Right lobe of liver (tissue), 6 donors: Measurements from ENCODE around the gene HOXA2. TPM values are rescaled to one million over a fixed set of nuclear protein-coding genes. Genes with fewer than 3 reads are reported as not detected.

ENCODE experiments used
- ATAC-seq, 4 donors: fragments of 200-7000 bp; cut with Tn5 transposase; one replicate each; pipeline ENCODE4 v1.9.1; 2020; ENCODE audit warnings: mild to moderate bottlenecking in 4 of 4, moderate library complexity in 4 of 4
- DNase-seq, 3 donors: peaks; one replicate each; pipeline ENCODE4 v3.0.0-alpha.2; 2020
- H3K27ac ChIP-seq, 3 donors: fragments of 200-600 bp; one replicate each; pipeline ENCODE4 v1.8.0; 2022
- H3K27me3 ChIP-seq, 2 donors: fragments of 200-600 bp; one replicate each; pipeline ENCODE4 v1.8.0; 2022
- H3K36me3 ChIP-seq, 4 donors: fragments of 200-600 bp; sonication (generic) in 1 of 4; one replicate each; pipeline versions ENCODE4 v1.5.1 to v1.8.0; 2017 to 2022; ENCODE audit warnings: control low read depth in 1 of 4
- H3K4me1 ChIP-seq, 4 donors: fragments of 200-600 bp; sonication (generic) in 1 of 4; one replicate each; pipeline versions ENCODE4 v1.5.1 to v1.8.0; 2017 to 2022; ENCODE audit warnings: control low read depth in 1 of 4
- H3K4me3 ChIP-seq, 3 donors: fragments of 200-600 bp; one replicate each; pipeline ENCODE4 v1.8.0; 2022
- H3K9me3 ChIP-seq, 4 donors: fragments of 200-600 bp; sonication (generic) in 1 of 4; one replicate each; pipeline versions ENCODE4 v1.5.1 to v1.8.0; 2017 to 2022; ENCODE audit warnings: control low read depth in 1 of 4
- POLR2A ChIP-seq: fragments of 450-650 bp; IDR thresholded peaks from one replicate; pipeline ENCODE4 v1.6.1; 2017; ENCODE audit warnings: antibody characterized with exemption, mild to moderate bottlenecking
- WGBS: methylation state at CpG from one replicate; pipeline ENCODE4 v1.1.6; 2018; ENCODE audit warnings: low coverage, low lambda C conversion rate; ENCODE audit not compliant: insufficient coverage; ENCODE audit errors: missing lambda C conversion rate; 5-methylcytosine and 5-hydroxymethylcytosine counted together
- intact Hi-C, 2 donors: fragments of 100-400 bp; cut with DNase I; formaldehyde crosslinking; loops; one replicate each; pipeline versions ENCODE4 v1.11.2 to v1.14.1; 2022
- total RNA-seq, 6 experiments: library from RNA; depleted of rRNA in 2 of 6; stranded (reverse); fragments of >200 nt in 2 of 6; fragmentation: NEBNext Ultra II Directional in 3 of 6; extraction: Animal tissue kit (Norgen Biotek cat#: 25700) in 3 of 6; gene quantifications; one replicate each; pipeline versions ENCODE4 v1.1.0 to v1.2.4, GENCODE V29; 2016 to 2023
- TF ChIP-seq, protein P1 (sequence below), 4 donors: fragments of 200-600 bp in 3 of 4; fragments of 450-650 bp in 1 of 4; IDR thresholded peaks; one replicate each; pipeline versions ENCODE4 v1.5.1 to v1.8.0; 2016 to 2022; ENCODE audit warnings: antibody characterized with exemption in 4 of 4, mild to moderate bottlenecking in 2 of 4
- donor health status: DM: no; HTN: yes; CAD: no.
- donor health status: DM: no; HTN: no; CAD: no.
- donor health status: DM: no; HTN: no; CAD: no.
- donor health status: DM: no; HTN: yes; CAD: no.
- donor health status: DM: no; HTN: yes; CAD: no.

The HOXA2 gene
- total RNA-seq, 6 experiments from 2014 or later, result 0.16 to 0.19 (median 0.17) TPM; not detected in 3

DNA sequence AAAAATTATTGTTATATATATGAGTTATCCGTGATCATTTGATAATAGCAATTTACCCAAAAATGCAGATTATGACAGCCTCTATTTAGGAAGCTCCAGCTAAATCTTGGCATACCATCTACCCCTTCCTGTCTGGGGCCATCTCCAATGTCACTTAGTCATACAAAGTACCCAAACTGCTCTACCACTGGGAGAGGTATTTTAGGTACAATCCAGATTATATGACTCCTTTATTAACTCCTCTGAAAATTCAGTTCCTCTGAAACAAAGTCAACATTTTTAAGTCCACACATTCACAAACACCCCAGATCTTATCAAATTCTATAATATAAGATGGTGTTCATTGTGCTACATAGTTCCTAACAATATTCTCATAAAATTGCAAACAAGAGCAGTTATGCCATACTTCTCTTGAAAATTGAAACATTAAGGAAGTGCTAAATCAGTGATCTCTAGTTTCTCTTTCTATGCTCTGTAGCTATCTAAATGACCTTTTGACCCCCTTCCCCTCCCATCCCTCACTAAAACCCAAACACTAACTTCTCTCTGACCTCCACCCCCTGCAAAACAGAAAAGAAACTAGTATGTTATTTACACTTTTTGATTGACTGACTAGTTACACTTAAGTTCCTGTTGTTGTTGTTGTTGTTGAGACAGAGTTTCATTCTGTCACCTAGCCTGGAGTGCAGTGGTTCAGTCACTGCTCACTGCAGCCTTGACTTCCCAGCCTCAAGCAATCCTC, 23.1 kb downstream of the HOXA2 start:
- no peaks in the 10 kb centered on the region for H3K36me3 ChIP-seq
- WGBS, result 71% methylated on average over 1 of the region's 1 CpG
- intact Hi-C loops, result no loop called here
- ATAC-seq, result peak in 2 of 4 donors; percentile 20 to 52
- no peak for DNase-seq
- no peaks in the 10 kb centered on the region for H3K4me1 ChIP-seq
- no peaks in the 10 kb centered on the region for H3K9me3 ChIP-seq
- H3K27me3 ChIP-seq, result no peaks in the 10 kb centered on the region
- no peak for TF ChIP-seq POLR2A
- TF ChIP-seq, protein P1, sequence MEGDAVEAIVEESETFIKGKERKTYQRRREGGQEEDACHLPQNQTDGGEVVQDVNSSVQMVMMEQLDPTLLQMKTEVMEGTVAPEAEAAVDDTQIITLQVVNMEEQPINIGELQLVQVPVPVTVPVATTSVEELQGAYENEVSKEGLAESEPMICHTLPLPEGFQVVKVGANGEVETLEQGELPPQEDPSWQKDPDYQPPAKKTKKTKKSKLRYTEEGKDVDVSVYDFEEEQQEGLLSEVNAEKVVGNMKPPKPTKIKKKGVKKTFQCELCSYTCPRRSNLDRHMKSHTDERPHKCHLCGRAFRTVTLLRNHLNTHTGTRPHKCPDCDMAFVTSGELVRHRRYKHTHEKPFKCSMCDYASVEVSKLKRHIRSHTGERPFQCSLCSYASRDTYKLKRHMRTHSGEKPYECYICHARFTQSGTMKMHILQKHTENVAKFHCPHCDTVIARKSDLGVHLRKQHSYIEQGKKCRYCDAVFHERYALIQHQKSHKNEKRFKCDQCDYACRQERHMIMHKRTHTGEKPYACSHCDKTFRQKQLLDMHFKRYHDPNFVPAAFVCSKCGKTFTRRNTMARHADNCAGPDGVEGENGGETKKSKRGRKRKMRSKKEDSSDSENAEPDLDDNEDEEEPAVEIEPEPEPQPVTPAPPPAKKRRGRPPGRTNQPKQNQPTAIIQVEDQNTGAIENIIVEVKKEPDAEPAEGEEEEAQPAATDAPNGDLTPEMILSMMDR (IDR thresholded peaks at IDR 0.05), result no peak
- H3K4me3 ChIP-seq, result no peak overlapping the region
- H3K27ac ChIP-seq, result no peak overlapping the region

DNA sequence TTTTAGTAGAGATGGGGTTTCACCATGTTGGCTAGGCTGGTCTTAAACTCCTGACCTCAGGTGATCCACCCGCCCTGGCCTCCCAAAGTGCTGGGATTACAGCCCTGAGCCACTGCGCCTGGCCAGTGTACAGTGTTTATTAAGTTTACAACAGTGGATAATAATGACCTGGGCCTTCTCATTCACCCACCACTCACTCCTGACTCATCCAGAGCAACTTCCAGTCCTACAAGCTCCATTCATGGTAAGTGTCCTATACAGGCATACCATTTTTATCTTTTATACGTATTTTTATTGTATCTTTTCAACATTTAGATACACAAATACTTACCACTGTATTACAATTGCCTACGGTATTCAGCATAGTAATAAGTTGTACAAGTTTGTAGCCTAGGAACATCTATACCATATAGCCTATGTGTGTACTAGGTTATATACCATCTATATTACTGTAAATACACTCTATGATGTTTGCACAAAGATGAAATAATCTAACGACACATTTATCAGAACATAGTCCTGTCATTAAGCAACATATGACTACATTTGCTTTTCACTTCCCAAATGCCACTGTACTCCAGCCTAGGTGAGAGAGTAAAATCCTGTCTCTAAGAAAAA, 23.8 kb downstream of the HOXA2 start:
- ATAC-seq (no peak), DNase-seq (no peak)
- Histone ChIP-seq H3K36me3 (no peaks in the 10 kb centered on the region), H3K27ac (no peak overlapping the region), H3K9me3 (no peaks in the 10 kb centered on the region), H3K4me3 (no peak overlapping the region), H3K27me3 (no peaks in the 10 kb centered on the region), H3K4me1 (no peaks in the 10 kb centered on the region)
- no peak for TF ChIP-seq POLR2A
- TF ChIP-seq, protein P1 (IDR thresholded peaks at IDR 0.05), result no peak
- intact Hi-C loops, result no loop called here
- WGBS, result 70% methylated on average over 4 of the region's 5 CpGs

DNA sequence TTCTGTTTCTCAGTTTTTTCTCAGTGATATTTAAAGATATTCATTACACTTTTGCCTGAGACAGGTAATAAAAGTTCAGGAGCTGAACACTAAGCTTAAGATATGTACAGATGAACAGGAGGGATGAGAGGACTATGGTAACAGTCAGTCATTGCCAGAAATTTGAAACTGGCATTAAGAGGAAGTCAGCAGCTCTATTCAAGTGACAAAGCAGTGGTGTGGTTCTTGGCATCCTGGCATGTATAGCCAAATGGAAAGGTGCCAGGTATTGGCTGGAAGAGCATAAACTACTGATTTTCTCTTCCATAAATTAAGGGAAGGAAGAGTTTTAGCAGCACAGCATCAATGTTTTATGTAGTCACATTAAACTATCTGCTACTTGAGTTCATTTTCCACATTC, 29.4 kb downstream of the HOXA2 start:
- Histone ChIP-seq H3K4me1 (no peaks in the 10 kb centered on the region), H3K36me3 (no peaks in the 10 kb centered on the region), H3K9me3 (no peaks in the 10 kb centered on the region), H3K27me3 (no peaks in the 10 kb centered on the region), H3K27ac (no peak overlapping the region), H3K4me3 (no peak overlapping the region)
- intact Hi-C loops, result no loop called here
- TF ChIP-seq, protein P1 (IDR thresholded peaks at IDR 0.05), result no peak
- no peak for TF ChIP-seq POLR2A
- no peak for ATAC-seq
- no peak for DNase-seq

DNA sequence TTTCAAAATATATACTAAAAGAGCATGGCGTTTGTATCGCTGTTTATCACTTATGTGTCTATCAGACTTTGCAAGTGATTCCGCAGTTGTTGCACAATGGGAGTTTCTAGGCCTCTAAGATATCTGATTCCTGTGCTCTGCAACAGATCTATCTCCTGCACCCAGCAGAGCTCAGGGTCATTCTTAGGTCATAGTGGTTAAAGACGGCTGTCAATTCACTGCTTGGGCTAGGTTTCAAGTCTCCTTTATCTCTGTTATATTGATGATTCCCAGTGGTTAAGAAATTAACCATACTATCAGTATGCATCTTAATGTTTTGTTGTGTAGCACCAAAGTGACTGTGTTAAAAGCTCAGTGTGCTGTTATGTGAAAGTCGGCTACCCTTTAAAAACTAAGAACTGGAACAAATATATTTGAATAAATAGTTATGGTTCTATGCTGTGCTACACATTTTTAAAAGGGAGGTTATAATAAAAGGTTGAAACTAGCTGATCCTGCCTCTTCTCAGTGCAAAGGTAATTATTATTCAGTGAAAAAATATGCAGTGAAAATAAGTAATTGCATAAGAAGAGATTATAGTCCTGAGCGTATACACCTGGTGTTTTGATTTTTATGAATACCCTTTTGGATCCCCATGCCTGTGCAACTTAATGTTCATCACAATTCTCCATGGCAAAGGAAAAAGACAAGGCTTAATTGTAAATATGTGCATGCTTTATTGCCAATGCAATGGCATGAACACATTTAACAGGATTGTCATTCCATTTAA, 30.7 kb downstream of the HOXA2 start:
- intact Hi-C loops, result no loop called here
- H3K36me3 ChIP-seq, result no peaks in the 10 kb centered on the region
- WGBS, result 46% methylated on average over 6 of the region's 6 CpGs

More for the DNA sequence above, 30.7 kb downstream of the HOXA2 start:
- H3K4me3 ChIP-seq, result no peak overlapping the region
- ATAC-seq (no peak), DNase-seq (no peak)
- H3K9me3 ChIP-seq, result no peaks in the 10 kb centered on the region
- TF ChIP-seq POLR2A, result no peak
- TF ChIP-seq, protein P1 (IDR thresholded peaks at IDR 0.05), result no peak
- no peaks in the 10 kb centered on the region for H3K4me1 ChIP-seq
- H3K27ac ChIP-seq, result no peak overlapping the region
- H3K27me3 ChIP-seq, result no peaks in the 10 kb centered on the region
